Measurements from ENCODE around the gene OR5H6. TPM values are rescaled to one million over a fixed set of nuclear protein-coding genes. Genes with fewer than 3 reads are reported as not detected.

The OR5H6 gene
- total and polyA plus RNA-seq, 2 of the 13 experiments (the other 11 are each of a cell fraction or from before 2014, with no cell fraction given), result not detected

GRCh38 chr3:98243843-98244242 lies 20.2 kb upstream of the OR5H6 start (continued):
- TF ChIP-seq ZBTB25 (CRISPR knock-in tag; IDR thresholded peaks at IDR 0.05), result no peak
- TF ChIP-seq, protein P1, sequence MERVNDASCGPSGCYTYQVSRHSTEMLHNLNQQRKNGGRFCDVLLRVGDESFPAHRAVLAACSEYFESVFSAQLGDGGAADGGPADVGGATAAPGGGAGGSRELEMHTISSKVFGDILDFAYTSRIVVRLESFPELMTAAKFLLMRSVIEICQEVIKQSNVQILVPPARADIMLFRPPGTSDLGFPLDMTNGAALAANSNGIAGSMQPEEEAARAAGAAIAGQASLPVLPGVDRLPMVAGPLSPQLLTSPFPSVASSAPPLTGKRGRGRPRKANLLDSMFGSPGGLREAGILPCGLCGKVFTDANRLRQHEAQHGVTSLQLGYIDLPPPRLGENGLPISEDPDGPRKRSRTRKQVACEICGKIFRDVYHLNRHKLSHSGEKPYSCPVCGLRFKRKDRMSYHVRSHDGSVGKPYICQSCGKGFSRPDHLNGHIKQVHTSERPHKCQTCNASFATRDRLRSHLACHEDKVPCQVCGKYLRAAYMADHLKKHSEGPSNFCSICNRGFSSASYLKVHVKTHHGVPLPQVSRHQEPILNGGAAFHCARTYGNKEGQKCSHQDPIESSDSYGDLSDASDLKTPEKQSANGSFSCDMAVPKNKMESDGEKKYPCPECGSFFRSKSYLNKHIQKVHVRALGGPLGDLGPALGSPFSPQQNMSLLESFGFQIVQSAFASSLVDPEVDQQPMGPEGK (CRISPR knock-in tag; IDR thresholded peaks at IDR 0.05), result peak; percentile 63
- TF ChIP-seq, protein P2, sequence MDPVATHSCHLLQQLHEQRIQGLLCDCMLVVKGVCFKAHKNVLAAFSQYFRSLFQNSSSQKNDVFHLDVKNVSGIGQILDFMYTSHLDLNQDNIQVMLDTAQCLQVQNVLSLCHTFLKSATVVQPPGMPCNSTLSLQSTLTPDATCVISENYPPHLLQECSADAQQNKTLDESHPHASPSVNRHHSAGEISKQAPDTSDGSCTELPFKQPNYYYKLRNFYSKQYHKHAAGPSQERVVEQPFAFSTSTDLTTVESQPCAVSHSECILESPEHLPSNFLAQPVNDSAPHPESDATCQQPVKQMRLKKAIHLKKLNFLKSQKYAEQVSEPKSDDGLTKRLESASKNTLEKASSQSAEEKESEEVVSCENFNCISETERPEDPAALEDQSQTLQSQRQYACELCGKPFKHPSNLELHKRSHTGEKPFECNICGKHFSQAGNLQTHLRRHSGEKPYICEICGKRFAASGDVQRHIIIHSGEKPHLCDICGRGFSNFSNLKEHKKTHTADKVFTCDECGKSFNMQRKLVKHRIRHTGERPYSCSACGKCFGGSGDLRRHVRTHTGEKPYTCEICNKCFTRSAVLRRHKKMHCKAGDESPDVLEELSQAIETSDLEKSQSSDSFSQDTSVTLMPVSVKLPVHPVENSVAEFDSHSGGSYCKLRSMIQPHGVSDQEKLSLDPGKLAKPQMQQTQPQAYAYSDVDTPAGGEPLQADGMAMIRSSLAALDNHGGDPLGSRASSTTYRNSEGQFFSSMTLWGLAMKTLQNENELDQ (CRISPR knock-in tag; IDR thresholded peaks at IDR 0.05; ENCODE audit: borderline replicate concordance), result no peak
- no peak for TF ChIP-seq GMEB2 (CRISPR knock-in tag; IDR thresholded peaks at IDR 0.05; ENCODE audit: low read depth)
- TF ChIP-seq, protein P3, sequence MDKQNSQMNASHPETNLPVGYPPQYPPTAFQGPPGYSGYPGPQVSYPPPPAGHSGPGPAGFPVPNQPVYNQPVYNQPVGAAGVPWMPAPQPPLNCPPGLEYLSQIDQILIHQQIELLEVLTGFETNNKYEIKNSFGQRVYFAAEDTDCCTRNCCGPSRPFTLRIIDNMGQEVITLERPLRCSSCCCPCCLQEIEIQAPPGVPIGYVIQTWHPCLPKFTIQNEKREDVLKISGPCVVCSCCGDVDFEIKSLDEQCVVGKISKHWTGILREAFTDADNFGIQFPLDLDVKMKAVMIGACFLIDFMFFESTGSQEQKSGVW (CRISPR knock-in tag; IDR thresholded peaks at IDR 0.05; ENCODE audit: borderline replicate concordance), result no peak
- no peak for TF ChIP-seq ZNF318 (CRISPR knock-in tag; IDR thresholded peaks at IDR 0.05)
- peak; percentile 70; the same call in 1 of the 2 replicates for TF ChIP-seq MLX (CRISPR knock-in tag; IDR thresholded peaks at IDR 0.05)
- TF ChIP-seq HNF4A (CRISPR knock-in tag; IDR thresholded peaks at IDR 0.05), result peak; percentile 67

Data from HepG2 (cell line).